HG02943 (cell line): ENCODE results near the gene CLCF1.
"Not testable (repeated sequence)": the region's sequence is repeated elsewhere in the genome, so short reads cannot be mapped to it uniquely, and the experiment has no call there.

Source experiments
- ATAC-seq: cut with Tn5 transposase; IDR thresholded peaks from one replicate; pipeline ENCODE4 v1.9.1; 2021; ENCODE audit warnings: mild to moderate bottlenecking, low read depth, moderate library complexity; ENCODE audit not compliant: unreplicated experiment

Gene CLCF1

GRCh38 chr11:67345247-67345919 lies 28.0 kb downstream of the CLCF1 start:
- no peak for ATAC-seq

- no peak for ATAC-seq
These were observed 29.1 kb downstream of the CLCF1 start for GRCh38 chr11:67344264-67344663.

- no peak for ATAC-seq
These were observed 36.1 kb downstream of the CLCF1 start for GRCh38 chr11:67337257-67337656.

DNA sequence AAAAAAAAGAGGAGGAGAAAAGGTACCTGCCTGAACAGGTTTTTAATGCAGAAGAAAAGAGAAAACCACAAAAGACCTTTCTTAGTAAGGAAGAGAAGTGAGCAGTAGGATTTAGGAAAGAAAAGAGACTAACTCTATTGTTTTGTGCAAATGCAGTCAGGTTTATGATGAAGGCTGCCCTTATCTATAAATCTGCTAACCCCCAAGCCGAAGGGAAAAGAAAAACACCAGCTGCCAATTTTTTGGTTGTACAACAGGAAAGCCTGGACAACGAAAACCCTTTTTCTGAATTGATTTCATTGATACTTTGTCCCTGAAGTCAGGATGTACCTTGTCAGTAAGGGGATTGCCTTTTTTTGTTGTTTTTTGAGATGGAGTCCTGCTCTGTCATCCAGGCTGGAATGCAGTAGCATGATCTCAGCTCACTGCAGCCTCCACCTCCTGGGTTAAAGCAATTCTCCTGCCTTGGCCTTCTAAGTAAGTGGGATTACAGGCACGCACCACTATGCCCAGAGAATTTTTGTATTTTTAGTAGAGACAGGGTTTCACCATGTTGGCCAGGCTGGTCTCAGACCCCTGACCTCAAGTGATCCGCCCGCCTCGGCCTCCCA lies 41.2 kb downstream of the CLCF1 start:
- ATAC-seq, result no peak

- ATAC-seq, result no peak
These were observed 49.9 kb downstream of the CLCF1 start for GRCh38 chr11:67323526-67323925.

GRCh38 chr11:67322049-67322448 lies 51.3 kb downstream of the CLCF1 start:
- no peak for ATAC-seq

GRCh38 chr11:67321313-67321871 lies 52.0 kb downstream of the CLCF1 start:
- no peak for ATAC-seq

- no peak for ATAC-seq
These were observed 52.7 kb downstream of the CLCF1 start for GRCh38 chr11:67320691-67321090.

DNA sequence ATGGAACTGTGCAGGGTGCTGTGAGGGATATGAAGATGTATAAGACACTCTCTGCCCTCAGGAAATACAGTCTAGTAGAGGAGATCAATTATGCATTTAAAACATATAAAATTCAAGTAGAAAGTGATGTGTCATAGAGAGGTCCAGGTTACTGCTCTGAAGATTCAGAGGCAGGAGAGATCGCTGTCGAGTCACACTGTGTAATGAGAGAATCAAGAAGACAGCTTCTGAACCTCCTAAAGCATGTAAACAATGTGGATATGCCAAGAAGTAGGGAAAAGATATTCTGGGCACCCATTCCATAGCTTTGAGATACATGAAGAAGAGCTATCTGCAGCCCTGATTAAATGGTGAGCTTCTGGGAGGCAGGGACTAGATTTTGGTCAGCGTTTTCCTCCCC lies 53.4 kb downstream of the CLCF1 start:
- no peak for ATAC-seq

DNA sequence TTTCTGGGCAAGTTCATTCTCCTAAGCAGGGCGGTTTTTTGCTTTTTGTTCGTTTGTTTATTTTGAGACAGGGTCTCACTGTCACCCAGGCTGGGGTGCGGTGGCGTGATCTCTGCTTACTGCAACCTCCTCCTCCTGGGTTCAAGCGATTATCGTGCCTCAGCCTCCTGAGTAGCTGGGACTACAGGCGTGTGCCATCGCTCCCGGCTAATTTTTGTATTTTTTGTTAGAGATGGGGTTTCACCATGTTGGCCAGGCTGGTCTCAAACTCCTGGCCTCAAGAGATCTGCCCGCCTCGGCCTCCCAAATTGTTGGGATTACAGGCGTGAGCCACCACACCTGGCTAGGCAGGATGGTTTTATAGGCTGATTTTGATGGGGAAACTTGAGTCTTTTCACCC lies 54.5 kb downstream of the CLCF1 start:
- not testable (repeated sequence) for ATAC-seq

GRCh38 chr11:67317888-67318555 lies 55.4 kb downstream of the CLCF1 start:
- peak; percentile 7 for ATAC-seq

DNA sequence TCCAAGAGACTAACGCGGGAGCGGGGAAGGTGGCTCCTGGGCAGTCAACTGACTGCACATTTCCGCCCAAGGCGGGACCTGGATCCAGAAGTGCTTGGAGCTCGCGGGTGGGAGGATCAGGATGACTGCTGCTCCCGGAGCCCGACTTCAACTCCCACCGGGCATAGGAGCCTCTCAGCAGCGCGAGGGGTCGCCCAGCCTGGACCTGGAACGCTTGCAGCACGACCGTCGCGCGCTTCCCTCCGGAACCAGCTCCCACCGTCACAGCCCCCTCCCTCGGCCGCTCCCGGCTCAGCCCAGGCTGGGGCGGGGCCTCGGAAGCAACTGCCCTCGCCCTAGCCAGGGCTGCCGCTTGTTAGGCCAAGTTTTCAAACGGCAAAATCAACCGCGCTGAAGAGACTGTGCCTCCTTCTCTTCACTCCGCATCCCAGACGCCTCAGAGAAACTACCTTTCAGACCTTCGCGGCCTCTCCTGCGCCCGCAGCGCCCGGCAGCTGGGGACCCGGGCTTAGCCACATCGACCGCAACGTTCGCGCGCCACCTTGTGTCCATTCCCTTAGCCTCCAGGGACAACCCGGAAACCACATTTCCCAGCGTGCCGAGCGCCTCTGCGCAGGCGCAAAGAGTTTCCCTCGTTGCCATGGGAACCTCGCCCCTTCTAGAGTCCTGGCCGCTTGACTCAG lies 56.1 kb downstream of the CLCF1 start:
- ATAC-seq, result peak; percentile 76

DNA sequence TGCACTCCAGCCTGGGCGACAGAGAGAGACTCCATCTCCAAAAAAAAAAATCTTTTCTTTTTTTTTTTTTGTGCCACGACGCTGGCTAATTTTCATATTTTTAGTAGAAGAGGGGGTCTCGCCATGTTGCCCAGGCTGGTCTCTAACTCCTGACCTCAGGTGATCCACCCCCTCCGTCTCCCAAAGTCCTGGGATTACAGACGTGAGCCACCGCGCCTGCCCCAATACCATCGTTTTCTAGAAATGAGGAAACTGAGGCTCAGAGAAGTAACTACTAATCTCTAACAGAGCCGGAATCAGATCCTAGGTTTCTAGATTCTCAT lies 56.6 kb downstream of the CLCF1 start:
- ATAC-seq, result no peak

DNA sequence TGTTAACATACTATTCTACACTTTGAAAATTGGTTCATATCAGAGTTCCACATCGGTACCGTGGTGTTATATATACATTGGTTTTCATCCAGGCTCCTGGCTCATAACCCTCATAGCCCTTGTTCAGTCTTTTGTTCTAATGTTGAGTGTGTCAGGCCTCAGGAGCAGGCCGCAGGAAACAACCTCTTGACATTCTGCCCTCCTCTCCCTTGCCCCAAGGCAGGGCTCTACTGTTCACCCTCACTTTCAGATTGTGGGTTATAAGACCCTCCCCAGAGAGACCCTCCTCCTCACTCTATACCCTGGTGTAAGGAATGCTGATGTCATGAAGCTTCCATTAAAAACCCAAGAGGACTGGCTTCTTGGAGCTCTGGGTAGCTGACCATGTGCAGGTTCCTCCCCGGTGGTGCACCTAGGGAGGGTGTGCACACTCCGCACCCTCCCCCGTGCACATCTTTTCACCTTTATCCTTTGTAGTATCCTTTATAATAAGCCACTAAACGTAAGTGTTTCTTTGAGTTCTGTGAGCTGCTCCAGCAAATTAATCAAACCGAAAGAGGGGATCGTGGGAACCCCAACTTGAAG lies 58.0 kb downstream of the CLCF1 start:
- ATAC-seq, result no peak

- ATAC-seq, result no peak
These were observed 59.2 kb downstream of the CLCF1 start for GRCh38 chr11:67314218-67314617.
